ENCODE results near the gene CAMK1.

The CAMK1 gene

GRCh38 chr3:9749645-9750555, 19.8 kb downstream of the CAMK1 start, which contains the start of gene OGG1:
OGG1 (plus strand) TSS chr3:9749952; CDS start chr3:9750287, 335 bp downstream.
- peak within 1 kb of the TSS; percentile 89 for H3K27ac ChIP-seq
- TF ChIP-seq CTCF (IDR thresholded peaks at IDR 0.05) (no peak), ZFX (IDR thresholded peaks at IDR 0.05; ENCODE audit: borderline replicate concordance) (no peak)

DNA sequence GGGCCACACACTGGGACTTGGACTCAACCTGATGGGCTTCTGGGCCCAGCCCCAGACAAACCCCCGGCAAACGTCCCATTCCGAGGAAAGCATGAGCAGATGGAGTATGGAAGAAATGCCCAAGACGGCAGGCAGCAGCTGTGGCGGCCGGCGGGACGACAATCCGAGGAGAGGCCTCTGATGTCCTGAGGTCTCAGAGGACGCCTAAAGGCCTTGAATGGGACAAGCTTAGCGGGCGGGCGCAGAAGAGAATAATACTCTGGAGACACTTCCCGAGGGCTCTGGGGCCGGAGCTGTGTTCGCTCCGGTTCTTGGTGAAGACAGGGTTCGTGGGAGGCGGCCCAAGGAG, 20.5 kb downstream of the CAMK1 start:
- peak overlapping the region; percentile 89 for H3K27ac ChIP-seq
- TF ChIP-seq CTCF (IDR thresholded peaks at IDR 0.05) (no peak), ZFX (IDR thresholded peaks at IDR 0.05; ENCODE audit: borderline replicate concordance) (no peak)

DNA sequence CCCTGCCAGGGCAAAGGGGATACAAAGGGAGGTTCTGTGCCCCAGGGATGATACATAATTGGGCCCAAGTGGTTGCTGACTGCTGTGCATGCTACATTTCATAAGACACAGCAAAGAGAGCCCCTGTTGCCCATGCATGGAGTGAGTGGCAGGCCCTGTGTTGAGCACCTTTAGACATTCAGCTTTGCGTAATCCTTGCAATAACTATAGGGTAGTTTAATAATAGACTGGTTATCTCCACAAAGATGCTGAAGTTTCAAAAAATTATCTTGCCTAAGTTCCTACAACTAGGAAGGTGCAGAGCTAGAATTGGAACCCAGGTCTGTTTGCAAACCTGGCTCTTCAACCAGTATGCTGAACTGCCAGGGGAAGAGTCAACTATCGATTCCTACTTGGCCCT, 21.7 kb downstream of the CAMK1 start:
- TF ChIP-seq CTCF (IDR thresholded peaks at IDR 0.05) = no peak
- no peak for TF ChIP-seq ZFX (IDR thresholded peaks at IDR 0.05; ENCODE audit: borderline replicate concordance)
- H3K27ac ChIP-seq = no peak overlapping the region

DNA sequence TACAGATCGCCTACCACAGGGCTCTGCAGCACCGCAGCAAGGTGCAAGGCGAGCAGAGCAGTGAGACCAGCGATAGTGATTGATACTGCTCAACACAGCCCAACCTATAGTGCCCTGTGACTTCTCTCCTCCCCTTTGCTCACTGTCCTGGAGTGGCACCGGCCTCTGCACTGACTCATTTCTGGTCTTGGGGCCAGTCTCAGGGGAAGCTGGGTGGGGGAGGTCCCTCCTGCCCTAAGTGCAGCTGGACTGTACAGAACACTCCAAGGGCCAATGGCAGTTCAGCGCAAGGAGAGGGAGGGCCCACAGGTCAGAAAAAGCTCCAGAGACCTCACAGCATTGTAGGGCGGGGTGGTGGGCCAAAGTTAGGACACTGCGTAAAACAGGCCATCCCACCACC, 22.5 kb downstream of the CAMK1 start:
- TF ChIP-seq ZFX (IDR thresholded peaks at IDR 0.05; ENCODE audit: borderline replicate concordance) (no peak), CTCF (IDR thresholded peaks at IDR 0.05) (no peak)
- H3K27ac ChIP-seq = no peak overlapping the region

DNA sequence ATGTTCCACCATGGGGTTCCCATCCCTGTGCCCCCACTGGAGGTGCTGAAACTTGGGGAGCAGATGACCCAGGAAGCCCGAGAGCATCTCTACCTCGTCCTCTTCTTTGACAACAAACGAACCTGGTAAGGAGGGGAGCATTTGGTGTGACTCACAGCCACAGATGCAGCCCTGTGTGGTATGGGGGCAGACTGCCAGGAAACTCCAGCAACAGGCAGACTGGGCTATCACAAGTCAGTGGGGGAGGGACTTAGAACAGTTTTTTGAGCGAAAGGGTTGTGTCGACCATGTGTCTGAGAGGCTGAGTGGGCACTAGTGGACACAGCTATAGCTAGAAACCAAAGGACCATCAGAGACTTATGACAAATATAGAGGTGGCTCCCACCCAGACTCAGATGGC, 23.4 kb downstream of the CAMK1 start:
- H3K27ac ChIP-seq = no peak overlapping the region
- TF ChIP-seq CTCF (IDR thresholded peaks at IDR 0.05) = no peak
- no peak for TF ChIP-seq ZFX (IDR thresholded peaks at IDR 0.05; ENCODE audit: borderline replicate concordance)

DNA sequence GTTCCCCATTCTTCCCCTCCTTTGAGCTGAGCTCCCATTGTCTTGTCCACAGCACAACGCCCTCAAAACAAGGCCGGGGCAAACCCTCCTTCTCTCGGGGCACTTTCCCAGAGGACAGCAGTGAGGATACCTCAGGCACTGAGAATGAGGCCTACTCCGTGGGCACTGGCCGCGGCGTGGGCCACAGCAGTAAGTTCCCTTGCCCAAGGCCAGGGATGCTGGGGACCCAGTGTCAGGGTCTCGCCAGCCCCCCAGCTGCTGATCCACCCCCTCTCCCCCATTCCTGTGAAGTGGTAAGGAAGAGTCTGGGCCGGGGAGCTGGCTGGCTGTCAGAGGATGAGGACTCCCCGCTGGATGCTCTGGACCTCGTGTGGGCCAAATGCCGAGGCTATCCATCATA, 24.2 kb downstream of the CAMK1 start:
- H3K27ac ChIP-seq = no peak overlapping the region
- TF ChIP-seq ZFX (IDR thresholded peaks at IDR 0.05; ENCODE audit: borderline replicate concordance) (no peak), CTCF (IDR thresholded peaks at IDR 0.05) (no peak)

- no peak overlapping the region for H3K27ac ChIP-seq
- TF ChIP-seq CTCF (IDR thresholded peaks at IDR 0.05) (no peak), ZFX (IDR thresholded peaks at IDR 0.05; ENCODE audit: borderline replicate concordance) (no peak)
Measured at GRCh38 chr3:9744162-9744561, 25.6 kb downstream of the CAMK1 start.

All from 22Rv1 (cell line).